WTC11 (cell line): ENCODE data around the gene ITPR2. TPM values are rescaled to one million over a fixed set of nuclear protein-coding genes. Genes with fewer than 3 reads are reported as not detected.

Experiments
- ATAC-seq: fragments of 200-7000 bp; cut with Tn5 transposase; 2 replicates; pipeline ENCODE4 v1.10.0; 2021; ENCODE audit warnings: mild to moderate bottlenecking, moderate library complexity
- CTCF ChIA-PET: fragments of 300-600 bp; sonication (Branson Sonifier 250); formaldehyde crosslinking; loops from one replicate; lab custom pipeline; 2021; ENCODE audit warnings: antibody characterized with exemption; lab: Charles Lee
- POLR2A ChIA-PET: fragments of 350-600 bp; sonication (Branson Sonifier 250); formaldehyde crosslinking; loops from one replicate; lab custom pipeline; 2021; ENCODE audit warnings: antibody characterized with exemption; lab: Charles Lee
- DNase-seq: peaks from one replicate; pipeline ENCODE4 v3.0.0; 2021; ENCODE audit warnings: low spot score
- H3K27ac Mint-ChIP-seq: 2 replicates; pipeline ENCODE4 v1.8.0; 2021; ENCODE audit warnings: mixed read lengths
- H3K27me3 Mint-ChIP-seq: 2 replicates; pipeline ENCODE4 v1.8.0; 2021; ENCODE audit warnings: low read depth, mild to moderate bottlenecking, moderate library complexity, mixed read lengths
- H3K36me3 Mint-ChIP-seq: 2 replicates; pipeline ENCODE4 v1.8.0; 2021; ENCODE audit warnings: mixed read lengths
- H3K4me1 Mint-ChIP-seq: 2 replicates; pipeline ENCODE4 v1.8.0; 2022; ENCODE audit warnings: mixed read lengths
- H3K4me3 Mint-ChIP-seq: 2 replicates; pipeline ENCODE4 v1.8.0; 2021; ENCODE audit warnings: mild to moderate bottlenecking, moderate library complexity, mixed read lengths
- H3K9me3 Mint-ChIP-seq: 2 replicates; pipeline ENCODE4 v1.8.0; 2021; ENCODE audit warnings: mixed read lengths
- CBFB ChIP-seq: sonication (generic); formaldehyde crosslinking; IDR thresholded peaks from 2 replicates; pipeline ENCODE4 v1.8.1; 2022; ENCODE audit warnings: mild to moderate bottlenecking, low read depth, missing genetic modification reagents
- ETV6 ChIP-seq: sonication (generic); formaldehyde crosslinking; IDR thresholded peaks from 2 replicates; pipeline ENCODE4 v1.8.1; 2022; ENCODE audit warnings: mild to moderate bottlenecking, missing genetic modification reagents
- FOXK1 ChIP-seq: sonication (generic); formaldehyde crosslinking; IDR thresholded peaks from 2 replicates; pipeline ENCODE4 v1.8.0; 2022; ENCODE audit warnings: mild to moderate bottlenecking, moderate library complexity, missing genetic modification reagents
- KAT7 ChIP-seq: sonication (generic); formaldehyde crosslinking; IDR thresholded peaks from 2 replicates; pipeline ENCODE4 v1.8.1; 2023; ENCODE audit warnings: missing genetic modification reagents, mild to moderate bottlenecking, borderline replicate concordance
- NFE2L1 ChIP-seq: sonication (generic); formaldehyde crosslinking; IDR thresholded peaks from 2 replicates; pipeline ENCODE4 v1.8.1; 2023; ENCODE audit warnings: missing genetic modification reagents
- NR1H2 ChIP-seq: sonication (generic); formaldehyde crosslinking; IDR thresholded peaks from 2 replicates; pipeline ENCODE4 v1.9.0; 2021; ENCODE audit warnings: mild to moderate bottlenecking, moderate library complexity, missing genetic modification reagents
- PRRX2 ChIP-seq: fragments of 250-450 bp; sonication (Bioruptor Pico); IDR thresholded peaks from 2 replicates; pipeline ENCODE4 v1.8.0; 2021; ENCODE audit warnings: mild to moderate bottlenecking
- TEAD1 ChIP-seq: sonication (generic); formaldehyde crosslinking; IDR thresholded peaks from 2 replicates; pipeline ENCODE4 v1.8.0; 2022; ENCODE audit warnings: mild to moderate bottlenecking, missing genetic modification reagents
- ZNF396 ChIP-seq: fragments of 250-450 bp; sonication (Bioruptor Pico); IDR thresholded peaks from 2 replicates; pipeline ENCODE4 v1.8.0; 2021; ENCODE audit warnings: mild to moderate bottlenecking, moderate library complexity, borderline replicate concordance
- total RNA-seq: library from RNA; stranded (reverse); gene quantifications from 3 replicates; pipeline ENCODE4 v1.2.3, GENCODE V29; 2021
- TF ChIP-seq, protein P1 (sequence below): fragments of 250-450 bp; sonication (Bioruptor Pico); IDR thresholded peaks from 2 replicates; pipeline ENCODE4 v1.9.0; 2021; ENCODE audit warnings: moderate library complexity, mild to moderate bottlenecking, inconsistent platforms, borderline replicate concordance
- TF ChIP-seq, protein P2 (sequence below): fragments of 250-450 bp; sonication (Bioruptor Pico); IDR thresholded peaks from 2 replicates; pipeline ENCODE4 v2.1.2; 2022; ENCODE audit warnings: mild to moderate bottlenecking, moderate library complexity
- TF ChIP-seq, protein P3 (sequence below): sonication (generic); formaldehyde crosslinking; IDR thresholded peaks from 2 replicates; pipeline ENCODE4 v1.8.1; 2022; ENCODE audit warnings: low read depth, missing genetic modification reagents, borderline replicate concordance
- TF ChIP-seq, protein P4 (sequence below): fragments of 200-600 bp; IDR thresholded peaks from 2 replicates; pipeline ENCODE4 v1.8.0; 2022; ENCODE audit warnings: antibody characterized with exemption
- TF ChIP-seq, protein P5 (sequence below): sonication (generic); formaldehyde crosslinking; IDR thresholded peaks from 2 replicates; pipeline ENCODE4 v1.8.0; 2022; ENCODE audit warnings: mild to moderate bottlenecking, missing genetic modification reagents
- TF ChIP-seq, protein P6 (sequence below): sonication (generic); formaldehyde crosslinking; IDR thresholded peaks from 2 replicates; pipeline ENCODE4 v1.8.0; 2022; ENCODE audit warnings: mild to moderate bottlenecking, missing genetic modification reagents
- TF ChIP-seq, protein P7 (sequence below): fragments of 250-450 bp; sonication (Bioruptor Pico); IDR thresholded peaks from 2 replicates; pipeline ENCODE4 v1.9.0; 2021; ENCODE audit warnings: mild to moderate bottlenecking
- TF ChIP-seq, protein P8 (sequence below): sonication (generic); formaldehyde crosslinking; IDR thresholded peaks from 2 replicates; pipeline ENCODE4 v1.8.1; 2023; ENCODE audit warnings: mild to moderate bottlenecking, missing genetic modification reagents

The ITPR2 gene
- total RNA-seq, 1 experiment from 2014 or later, result 50.7 TPM

DNA sequence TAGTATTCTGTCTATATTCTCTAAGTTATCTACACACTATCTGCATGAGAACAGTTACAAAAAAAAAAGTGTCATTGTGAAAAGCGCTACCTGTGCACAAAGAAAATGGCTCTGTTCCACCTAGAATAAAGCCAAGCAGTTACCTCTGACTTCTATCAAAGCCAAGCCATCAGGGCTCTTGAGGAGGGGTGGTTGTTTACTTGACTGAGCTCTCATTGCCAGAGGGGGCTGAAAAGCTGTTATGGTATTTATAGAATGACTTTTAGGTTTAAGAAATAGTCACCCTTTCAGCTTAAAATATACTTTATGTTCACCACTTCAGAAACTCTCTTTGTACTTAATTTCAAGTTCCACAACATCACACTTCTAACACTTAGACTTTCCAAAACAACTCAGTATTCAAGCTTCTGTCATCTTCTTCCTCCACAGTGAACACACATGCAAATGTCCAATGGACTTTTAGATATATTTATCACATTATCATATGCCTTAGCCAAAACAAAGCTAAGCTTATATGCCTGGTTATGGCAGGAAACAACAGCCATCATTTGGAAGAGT is 7.5 kb downstream of the ITPR2 start:
- TF ChIP-seq TEAD1 (CRISPR knock-in tag) (no peak), PRRX2 (CRISPR knock-in tag) (no peak), NR1H2 (CRISPR knock-in tag) (no peak), KAT7 (CRISPR knock-in tag) (no peak), ETV6 (no peak), ZNF396 (no peak), FOXK1 (CRISPR knock-in tag) (no peak), CBFB (CRISPR knock-in tag) (no peak), NFE2L1 (no peak)
- TF ChIP-seq, protein P1, sequence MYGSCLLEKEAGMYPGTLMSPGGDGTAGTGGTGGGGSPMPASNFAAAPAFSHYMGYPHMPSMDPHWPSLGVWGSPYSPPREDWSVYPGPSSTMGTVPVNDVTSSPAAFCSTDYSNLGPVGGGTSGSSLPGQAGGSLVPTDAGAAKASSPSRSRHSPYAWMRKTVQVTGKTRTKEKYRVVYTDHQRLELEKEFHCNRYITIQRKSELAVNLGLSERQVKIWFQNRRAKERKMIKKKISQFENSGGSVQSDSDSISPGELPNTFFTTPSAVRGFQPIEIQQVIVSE (CRISPR knock-in tag), result no peak
- TF ChIP-seq, protein P2, sequence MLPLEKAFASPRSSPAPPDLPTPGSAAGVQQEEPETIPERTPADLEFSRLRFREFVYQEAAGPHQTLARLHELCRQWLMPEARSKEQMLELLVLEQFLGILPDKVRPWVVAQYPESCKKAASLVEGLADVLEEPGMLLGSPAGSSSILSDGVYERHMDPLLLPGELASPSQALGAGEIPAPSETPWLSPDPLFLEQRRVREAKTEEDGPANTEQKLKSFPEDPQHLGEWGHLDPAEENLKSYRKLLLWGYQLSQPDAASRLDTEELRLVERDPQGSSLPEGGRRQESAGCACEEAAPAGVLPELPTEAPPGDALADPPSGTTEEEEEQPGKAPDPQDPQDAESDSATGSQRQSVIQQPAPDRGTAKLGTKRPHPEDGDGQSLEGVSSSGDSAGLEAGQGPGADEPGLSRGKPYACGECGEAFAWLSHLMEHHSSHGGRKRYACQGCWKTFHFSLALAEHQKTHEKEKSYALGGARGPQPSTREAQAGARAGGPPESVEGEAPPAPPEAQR (CRISPR knock-in tag), result no peak
- TF ChIP-seq, protein P3, sequence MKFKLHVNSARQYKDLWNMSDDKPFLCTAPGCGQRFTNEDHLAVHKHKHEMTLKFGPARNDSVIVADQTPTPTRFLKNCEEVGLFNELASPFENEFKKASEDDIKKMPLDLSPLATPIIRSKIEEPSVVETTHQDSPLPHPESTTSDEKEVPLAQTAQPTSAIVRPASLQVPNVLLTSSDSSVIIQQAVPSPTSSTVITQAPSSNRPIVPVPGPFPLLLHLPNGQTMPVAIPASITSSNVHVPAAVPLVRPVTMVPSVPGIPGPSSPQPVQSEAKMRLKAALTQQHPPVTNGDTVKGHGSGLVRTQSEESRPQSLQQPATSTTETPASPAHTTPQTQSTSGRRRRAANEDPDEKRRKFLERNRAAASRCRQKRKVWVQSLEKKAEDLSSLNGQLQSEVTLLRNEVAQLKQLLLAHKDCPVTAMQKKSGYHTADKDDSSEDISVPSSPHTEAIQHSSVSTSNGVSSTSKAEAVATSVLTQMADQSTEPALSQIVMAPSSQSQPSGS, result no peak
- TF ChIP-seq, protein P4, sequence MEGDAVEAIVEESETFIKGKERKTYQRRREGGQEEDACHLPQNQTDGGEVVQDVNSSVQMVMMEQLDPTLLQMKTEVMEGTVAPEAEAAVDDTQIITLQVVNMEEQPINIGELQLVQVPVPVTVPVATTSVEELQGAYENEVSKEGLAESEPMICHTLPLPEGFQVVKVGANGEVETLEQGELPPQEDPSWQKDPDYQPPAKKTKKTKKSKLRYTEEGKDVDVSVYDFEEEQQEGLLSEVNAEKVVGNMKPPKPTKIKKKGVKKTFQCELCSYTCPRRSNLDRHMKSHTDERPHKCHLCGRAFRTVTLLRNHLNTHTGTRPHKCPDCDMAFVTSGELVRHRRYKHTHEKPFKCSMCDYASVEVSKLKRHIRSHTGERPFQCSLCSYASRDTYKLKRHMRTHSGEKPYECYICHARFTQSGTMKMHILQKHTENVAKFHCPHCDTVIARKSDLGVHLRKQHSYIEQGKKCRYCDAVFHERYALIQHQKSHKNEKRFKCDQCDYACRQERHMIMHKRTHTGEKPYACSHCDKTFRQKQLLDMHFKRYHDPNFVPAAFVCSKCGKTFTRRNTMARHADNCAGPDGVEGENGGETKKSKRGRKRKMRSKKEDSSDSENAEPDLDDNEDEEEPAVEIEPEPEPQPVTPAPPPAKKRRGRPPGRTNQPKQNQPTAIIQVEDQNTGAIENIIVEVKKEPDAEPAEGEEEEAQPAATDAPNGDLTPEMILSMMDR, result no peak
- TF ChIP-seq, protein P5, sequence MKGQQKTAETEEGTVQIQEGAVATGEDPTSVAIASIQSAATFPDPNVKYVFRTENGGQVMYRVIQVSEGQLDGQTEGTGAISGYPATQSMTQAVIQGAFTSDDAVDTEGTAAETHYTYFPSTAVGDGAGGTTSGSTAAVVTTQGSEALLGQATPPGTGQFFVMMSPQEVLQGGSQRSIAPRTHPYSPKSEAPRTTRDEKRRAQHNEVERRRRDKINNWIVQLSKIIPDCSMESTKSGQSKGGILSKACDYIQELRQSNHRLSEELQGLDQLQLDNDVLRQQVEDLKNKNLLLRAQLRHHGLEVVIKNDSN (CRISPR knock-in tag), result no peak
- TF ChIP-seq, protein P6, sequence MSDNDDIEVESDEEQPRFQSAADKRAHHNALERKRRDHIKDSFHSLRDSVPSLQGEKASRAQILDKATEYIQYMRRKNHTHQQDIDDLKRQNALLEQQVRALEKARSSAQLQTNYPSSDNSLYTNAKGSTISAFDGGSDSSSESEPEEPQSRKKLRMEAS (CRISPR knock-in tag), result no peak
- TF ChIP-seq, protein P7, sequence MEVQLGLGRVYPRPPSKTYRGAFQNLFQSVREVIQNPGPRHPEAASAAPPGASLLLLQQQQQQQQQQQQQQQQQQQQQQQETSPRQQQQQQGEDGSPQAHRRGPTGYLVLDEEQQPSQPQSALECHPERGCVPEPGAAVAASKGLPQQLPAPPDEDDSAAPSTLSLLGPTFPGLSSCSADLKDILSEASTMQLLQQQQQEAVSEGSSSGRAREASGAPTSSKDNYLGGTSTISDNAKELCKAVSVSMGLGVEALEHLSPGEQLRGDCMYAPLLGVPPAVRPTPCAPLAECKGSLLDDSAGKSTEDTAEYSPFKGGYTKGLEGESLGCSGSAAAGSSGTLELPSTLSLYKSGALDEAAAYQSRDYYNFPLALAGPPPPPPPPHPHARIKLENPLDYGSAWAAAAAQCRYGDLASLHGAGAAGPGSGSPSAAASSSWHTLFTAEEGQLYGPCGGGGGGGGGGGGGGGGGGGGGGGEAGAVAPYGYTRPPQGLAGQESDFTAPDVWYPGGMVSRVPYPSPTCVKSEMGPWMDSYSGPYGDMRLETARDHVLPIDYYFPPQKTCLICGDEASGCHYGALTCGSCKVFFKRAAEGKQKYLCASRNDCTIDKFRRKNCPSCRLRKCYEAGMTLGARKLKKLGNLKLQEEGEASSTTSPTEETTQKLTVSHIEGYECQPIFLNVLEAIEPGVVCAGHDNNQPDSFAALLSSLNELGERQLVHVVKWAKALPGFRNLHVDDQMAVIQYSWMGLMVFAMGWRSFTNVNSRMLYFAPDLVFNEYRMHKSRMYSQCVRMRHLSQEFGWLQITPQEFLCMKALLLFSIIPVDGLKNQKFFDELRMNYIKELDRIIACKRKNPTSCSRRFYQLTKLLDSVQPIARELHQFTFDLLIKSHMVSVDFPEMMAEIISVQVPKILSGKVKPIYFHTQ (CRISPR knock-in tag), result no peak
- TF ChIP-seq, protein P8, sequence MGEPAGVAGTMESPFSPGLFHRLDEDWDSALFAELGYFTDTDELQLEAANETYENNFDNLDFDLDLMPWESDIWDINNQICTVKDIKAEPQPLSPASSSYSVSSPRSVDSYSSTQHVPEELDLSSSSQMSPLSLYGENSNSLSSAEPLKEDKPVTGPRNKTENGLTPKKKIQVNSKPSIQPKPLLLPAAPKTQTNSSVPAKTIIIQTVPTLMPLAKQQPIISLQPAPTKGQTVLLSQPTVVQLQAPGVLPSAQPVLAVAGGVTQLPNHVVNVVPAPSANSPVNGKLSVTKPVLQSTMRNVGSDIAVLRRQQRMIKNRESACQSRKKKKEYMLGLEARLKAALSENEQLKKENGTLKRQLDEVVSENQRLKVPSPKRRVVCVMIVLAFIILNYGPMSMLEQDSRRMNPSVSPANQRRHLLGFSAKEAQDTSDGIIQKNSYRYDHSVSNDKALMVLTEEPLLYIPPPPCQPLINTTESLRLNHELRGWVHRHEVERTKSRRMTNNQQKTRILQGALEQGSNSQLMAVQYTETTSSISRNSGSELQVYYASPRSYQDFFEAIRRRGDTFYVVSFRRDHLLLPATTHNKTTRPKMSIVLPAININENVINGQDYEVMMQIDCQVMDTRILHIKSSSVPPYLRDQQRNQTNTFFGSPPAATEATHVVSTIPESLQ (CRISPR knock-in tag), result no peak
- TF ChIP-seq, all 79 proteins: peak for 0
- H3K27me3 Mint-ChIP-seq, result no peaks in the 10 kb centered on the region
- H3K27ac Mint-ChIP-seq, result peak overlapping the region; percentile 24; the same call in 1 of the 2 replicates
- DNase-seq (no peak), ATAC-seq (no peak)
- H3K36me3 Mint-ChIP-seq, result no peaks in the 10 kb centered on the region
- peaks cover 50% of the 10 kb centered on the region for H3K4me1 Mint-ChIP-seq
- no peak overlapping the region for H3K4me3 Mint-ChIP-seq
- H3K9me3 Mint-ChIP-seq, result no peaks in the 10 kb centered on the region
- ChIA-PET CTCF (interaction anchor here (0.8 kb wide), 1 partner anchor 60 kb away, joined by 3 read pairs; no protein-coding TSS in a partner anchor), POLR2A (no interaction called here)
